ENCODE data around the gene CXCR5.

Gene CXCR5

DNA sequence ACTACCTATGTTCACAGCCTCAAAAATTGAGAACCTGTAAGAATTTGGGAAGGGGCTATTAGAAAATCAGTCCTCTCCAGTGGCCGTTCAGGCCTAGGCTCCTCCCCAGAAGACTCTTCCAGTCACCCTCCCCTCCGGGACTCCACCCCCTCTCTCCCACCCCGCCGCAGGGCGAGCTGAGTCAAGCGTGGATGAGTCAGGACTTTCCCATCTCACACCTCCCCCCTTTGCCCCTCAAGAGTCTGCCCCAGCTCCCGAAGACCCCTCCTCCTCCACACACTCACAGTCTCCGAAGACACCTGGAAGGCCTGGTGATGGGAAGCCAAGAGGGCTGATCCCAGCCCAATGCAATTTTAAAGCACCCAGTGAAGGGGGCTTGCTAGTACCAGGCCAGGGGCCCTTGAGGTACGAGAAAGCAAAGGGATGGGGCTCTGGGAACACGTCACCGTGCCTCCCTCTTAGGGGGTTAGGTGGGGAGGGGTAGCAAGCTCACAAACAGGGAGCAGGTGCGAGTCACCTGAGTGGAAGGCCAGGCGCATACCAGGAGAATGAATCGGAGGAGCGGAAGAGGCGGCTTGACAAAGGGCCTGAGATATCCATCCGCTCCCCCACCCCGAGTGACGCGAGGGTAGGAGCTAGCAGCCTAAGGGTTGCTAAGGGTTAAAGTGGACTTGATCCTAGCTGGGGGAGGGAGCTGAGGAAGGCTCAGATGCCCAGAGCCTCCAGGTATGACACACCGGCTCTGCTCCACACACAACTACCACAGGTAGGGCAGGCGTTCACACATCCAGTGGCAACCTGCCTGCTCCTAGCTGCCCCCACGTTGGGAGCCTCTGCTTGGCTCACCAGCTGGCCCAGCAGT is 28.4 kb downstream of the CXCR5 start (continued):
- TF ChIP-seq ZNF555 (tag by site-specific recombination; conservative IDR thresholded peaks at IDR 0.05) = no peak
- no peak for TF ChIP-seq ZNF626 (tag by site-specific recombination; IDR thresholded peaks at IDR 0.05)
- TF ChIP-seq, protein P1, sequence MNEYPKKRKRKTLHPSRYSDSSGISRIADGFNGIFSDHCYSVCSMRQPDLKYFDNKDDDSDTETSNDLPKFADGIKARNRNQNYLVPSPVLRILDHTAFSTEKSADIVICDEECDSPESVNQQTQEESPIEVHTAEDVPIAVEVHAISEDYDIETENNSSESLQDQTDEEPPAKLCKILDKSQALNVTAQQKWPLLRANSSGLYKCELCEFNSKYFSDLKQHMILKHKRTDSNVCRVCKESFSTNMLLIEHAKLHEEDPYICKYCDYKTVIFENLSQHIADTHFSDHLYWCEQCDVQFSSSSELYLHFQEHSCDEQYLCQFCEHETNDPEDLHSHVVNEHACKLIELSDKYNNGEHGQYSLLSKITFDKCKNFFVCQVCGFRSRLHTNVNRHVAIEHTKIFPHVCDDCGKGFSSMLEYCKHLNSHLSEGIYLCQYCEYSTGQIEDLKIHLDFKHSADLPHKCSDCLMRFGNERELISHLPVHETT (tag by site-specific recombination; IDR thresholded peaks at IDR 0.05) = no peak
- TF ChIP-seq ZNF266 (tag by site-specific recombination; IDR thresholded peaks at IDR 0.05; ENCODE audit: low read depth) = no peak
- no peak for TF ChIP-seq ZNF785 (tag by site-specific recombination; IDR thresholded peaks at IDR 0.05)
- no peak for TF ChIP-seq ZNF133 (tag by site-specific recombination; IDR thresholded peaks at IDR 0.05)
- no peak; the same call in 1 of the 2 replicates for TF ChIP-seq ZEB2 (tag by site-specific recombination; IDR thresholded peaks at IDR 0.05)
- no peak for TF ChIP-seq FEZF1 (tag by site-specific recombination; IDR thresholded peaks at IDR 0.05)
- no peak for TF ChIP-seq ZNF529 (tag by site-specific recombination; IDR thresholded peaks at IDR 0.05; ENCODE audit: insufficient replicate concordance)
- TF ChIP-seq, protein P2, sequence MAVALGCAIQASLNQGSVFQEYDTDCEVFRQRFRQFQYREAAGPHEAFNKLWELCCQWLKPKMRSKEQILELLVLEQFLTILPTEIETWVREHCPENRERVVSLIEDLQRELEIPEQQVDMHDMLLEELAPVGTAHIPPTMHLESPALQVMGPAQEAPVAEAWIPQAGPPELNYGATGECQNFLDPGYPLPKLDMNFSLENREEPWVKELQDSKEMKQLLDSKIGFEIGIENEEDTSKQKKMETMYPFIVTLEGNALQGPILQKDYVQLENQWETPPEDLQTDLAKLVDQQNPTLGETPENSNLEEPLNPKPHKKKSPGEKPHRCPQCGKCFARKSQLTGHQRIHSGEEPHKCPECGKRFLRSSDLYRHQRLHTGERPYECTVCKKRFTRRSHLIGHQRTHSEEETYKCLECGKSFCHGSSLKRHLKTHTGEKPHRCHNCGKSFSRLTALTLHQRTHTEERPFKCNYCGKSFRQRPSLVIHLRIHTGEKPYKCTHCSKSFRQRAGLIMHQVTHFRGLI (tag by site-specific recombination; IDR thresholded peaks at IDR 0.05) = no peak
- TF ChIP-seq, protein P3, sequence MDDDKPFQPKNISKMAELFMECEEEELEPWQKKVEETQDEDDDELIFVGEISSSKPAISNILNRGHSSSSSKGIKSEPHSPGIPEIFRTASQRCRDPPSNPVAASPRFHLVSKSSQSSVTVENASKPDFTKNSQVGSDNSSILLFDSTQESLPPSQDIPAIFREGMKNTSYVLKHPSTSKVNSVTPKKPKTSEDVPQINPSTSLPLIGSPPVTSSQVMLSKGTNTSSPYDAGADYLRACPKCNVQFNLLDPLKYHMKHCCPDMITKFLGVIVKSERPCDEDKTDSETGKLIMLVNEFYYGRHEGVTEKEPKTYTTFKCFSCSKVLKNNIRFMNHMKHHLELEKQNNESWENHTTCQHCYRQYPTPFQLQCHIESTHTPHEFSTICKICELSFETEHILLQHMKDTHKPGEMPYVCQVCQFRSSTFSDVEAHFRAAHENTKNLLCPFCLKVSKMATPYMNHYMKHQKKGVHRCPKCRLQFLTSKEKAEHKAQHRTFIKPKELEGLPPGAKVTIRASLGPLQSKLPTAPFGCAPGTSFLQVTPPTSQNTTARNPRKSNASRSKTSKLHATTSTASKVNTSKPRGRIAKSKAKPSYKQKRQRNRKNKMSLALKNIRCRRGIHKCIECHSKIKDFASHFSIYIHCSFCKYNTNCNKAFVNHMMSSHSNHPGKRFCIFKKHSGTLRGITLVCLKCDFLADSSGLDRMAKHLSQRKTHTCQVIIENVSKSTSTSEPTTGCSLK (tag by site-specific recombination; IDR thresholded peaks at IDR 0.05) = no peak

DNA sequence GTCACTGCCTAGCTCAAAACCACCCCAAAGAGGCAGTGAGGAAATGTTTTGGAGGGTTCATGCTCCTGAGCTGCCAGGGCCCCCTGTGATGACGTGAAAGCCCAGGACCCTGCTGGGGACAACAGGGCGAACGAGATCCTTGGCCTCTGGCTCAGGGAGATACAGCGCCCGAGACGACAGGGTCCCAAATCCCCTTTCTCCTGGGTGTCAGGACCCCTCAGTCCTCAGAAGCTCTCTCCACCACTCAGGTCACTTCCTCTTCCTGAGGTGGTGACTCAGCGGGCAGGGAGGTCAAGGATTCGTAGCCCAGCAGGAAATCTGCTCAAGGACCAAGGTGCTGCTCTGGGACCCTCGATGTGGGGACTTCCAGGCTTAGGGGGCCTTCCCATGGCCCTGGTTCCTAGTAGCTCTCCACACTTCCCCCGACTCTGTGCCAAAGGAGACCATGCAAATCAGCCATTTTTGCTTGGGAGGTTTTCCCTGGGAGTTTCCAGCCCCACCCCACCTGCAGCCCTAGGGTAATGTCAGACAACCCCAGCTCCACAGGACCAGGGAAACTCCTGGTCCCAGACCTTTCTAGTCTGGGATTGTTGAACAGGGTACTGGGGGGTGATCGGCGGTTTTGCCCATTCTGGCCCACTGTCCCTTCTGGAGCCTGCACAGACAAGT is 29.2 kb downstream of the CXCR5 start:
- CTCF ChIA-PET = interaction anchor here (6.9 kb wide), 1 partner anchor 16 kb away, joined by 196 read pairs; the partner anchor contains the start of gene BCL9L
- Histone ChIP-seq H3K4me3 (ENCODE audit: low read depth, low read length) (no peak overlapping the region), H3K9me3 (ENCODE audit: control insufficient read depth, insufficient read depth, low read depth, low read length) (no peaks in the 10 kb centered on the region), H3K27ac (ENCODE audit: extremely low read depth, low read depth, low read length) (peak overlapping the region; percentile 7; the same call in 1 of the 2 replicates), H3K36me3 (ENCODE audit: control insufficient read depth in 2 of 2, insufficient read depth in 1 of 2, low read length in 2 of 2) (peaks cover 0 to 3% of the 10 kb centered on the region in 2 experiments; a peak in 1 of 3 replicates), H3K4me1 (ENCODE audit: control insufficient read depth, insufficient read depth, low read length) (peaks cover 17% of the 10 kb centered on the region)
- POLR2A ChIA-PET = interaction anchor here (0.9 to 6.3 kb wide), 4 partner anchors 17 to 208 kb away, joined by 3 to 96 read pairs (median 4); partner anchors contain the start of genes DDX6 and HINFP
- peak; percentile 27; the same call in 1 of the 2 replicates for TF ChIP-seq ZIC2 (tag by site-specific recombination; IDR thresholded peaks at IDR 0.05)
- no peak for TF ChIP-seq OSR2 (tag by site-specific recombination; IDR thresholded peaks at IDR 0.05)

DNA sequence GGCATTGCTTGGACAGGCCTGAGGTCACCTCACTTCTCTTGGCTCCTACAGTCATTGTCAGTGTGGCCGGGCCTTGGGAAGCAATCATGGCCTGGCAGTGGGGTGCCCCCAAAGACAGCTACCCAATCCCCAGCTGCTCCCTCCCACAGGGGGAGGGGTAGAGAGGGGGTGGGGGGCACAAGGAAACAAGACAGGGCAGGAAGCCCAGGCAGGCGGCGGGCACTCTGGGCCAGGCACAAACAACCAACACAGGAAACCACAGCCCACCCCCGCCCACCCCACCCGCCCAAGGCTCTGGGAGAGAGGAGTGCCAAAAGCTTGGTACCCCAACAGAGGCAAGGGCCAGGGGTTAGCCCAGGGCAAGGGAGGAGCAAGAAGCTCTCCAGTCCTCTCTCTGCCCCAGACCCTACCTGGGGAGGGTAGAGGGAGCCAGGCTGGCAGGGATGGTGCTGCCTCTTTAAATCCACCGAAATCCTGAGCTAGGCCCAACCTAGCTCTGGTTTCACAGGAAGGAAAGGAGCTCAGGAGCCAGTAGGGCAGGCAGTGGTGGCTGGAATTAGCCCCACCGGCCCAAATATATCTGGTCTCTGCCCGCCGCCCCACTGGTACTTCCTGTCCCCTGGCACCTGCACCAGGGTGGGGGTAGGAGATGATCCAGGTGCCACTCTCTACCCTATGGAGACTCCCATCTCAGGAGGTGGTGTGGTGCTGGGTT is 29.9 kb downstream of the CXCR5 start:
- CTCF ChIA-PET = interaction anchor here (6.9 kb wide), 1 partner anchor 15 kb away, joined by 196 read pairs; the partner anchor contains the start of gene BCL9L
- POLR2A ChIA-PET = interaction anchor here (2.3 to 6.3 kb wide), 2 partner anchors 17 to 121 kb away, joined by 5 to 96 read pairs; no protein-coding TSS in a partner anchor
- Histone ChIP-seq H3K36me3 (ENCODE audit: control insufficient read depth in 2 of 2, insufficient read depth in 1 of 2, low read length in 2 of 2) (no peaks in the 10 kb centered on the region), H3K9me3 (ENCODE audit: control insufficient read depth, insufficient read depth, low read depth, low read length) (no peaks in the 10 kb centered on the region), H3K27ac (ENCODE audit: extremely low read depth, low read depth, low read length) (no peak overlapping the region), H3K4me1 (ENCODE audit: control insufficient read depth, insufficient read depth, low read length) (peaks cover 17% of the 10 kb centered on the region), H3K4me3 (ENCODE audit: low read depth, low read length) (no peak overlapping the region)
- TF ChIP-seq ZNF302 (tag by site-specific recombination; IDR thresholded peaks at IDR 0.05; ENCODE audit: low read depth) = no peak
- TF ChIP-seq, protein P4, sequence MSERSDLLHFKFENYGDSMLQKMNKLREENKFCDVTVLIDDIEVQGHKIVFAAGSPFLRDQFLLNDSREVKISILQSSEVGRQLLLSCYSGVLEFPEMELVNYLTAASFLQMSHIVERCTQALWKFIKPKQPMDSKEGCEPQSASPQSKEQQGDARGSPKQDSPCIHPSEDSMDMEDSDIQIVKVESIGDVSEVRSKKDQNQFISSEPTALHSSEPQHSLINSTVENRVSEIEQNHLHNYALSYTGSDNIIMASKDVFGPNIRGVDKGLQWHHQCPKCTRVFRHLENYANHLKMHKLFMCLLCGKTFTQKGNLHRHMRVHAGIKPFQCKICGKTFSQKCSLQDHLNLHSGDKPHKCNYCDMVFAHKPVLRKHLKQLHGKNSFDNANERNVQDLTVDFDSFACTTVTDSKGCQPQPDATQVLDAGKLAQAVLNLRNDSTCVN (tag by site-specific recombination; optimal IDR thresholded peaks at IDR 0.05) = no peak
- TF ChIP-seq, protein P5, sequence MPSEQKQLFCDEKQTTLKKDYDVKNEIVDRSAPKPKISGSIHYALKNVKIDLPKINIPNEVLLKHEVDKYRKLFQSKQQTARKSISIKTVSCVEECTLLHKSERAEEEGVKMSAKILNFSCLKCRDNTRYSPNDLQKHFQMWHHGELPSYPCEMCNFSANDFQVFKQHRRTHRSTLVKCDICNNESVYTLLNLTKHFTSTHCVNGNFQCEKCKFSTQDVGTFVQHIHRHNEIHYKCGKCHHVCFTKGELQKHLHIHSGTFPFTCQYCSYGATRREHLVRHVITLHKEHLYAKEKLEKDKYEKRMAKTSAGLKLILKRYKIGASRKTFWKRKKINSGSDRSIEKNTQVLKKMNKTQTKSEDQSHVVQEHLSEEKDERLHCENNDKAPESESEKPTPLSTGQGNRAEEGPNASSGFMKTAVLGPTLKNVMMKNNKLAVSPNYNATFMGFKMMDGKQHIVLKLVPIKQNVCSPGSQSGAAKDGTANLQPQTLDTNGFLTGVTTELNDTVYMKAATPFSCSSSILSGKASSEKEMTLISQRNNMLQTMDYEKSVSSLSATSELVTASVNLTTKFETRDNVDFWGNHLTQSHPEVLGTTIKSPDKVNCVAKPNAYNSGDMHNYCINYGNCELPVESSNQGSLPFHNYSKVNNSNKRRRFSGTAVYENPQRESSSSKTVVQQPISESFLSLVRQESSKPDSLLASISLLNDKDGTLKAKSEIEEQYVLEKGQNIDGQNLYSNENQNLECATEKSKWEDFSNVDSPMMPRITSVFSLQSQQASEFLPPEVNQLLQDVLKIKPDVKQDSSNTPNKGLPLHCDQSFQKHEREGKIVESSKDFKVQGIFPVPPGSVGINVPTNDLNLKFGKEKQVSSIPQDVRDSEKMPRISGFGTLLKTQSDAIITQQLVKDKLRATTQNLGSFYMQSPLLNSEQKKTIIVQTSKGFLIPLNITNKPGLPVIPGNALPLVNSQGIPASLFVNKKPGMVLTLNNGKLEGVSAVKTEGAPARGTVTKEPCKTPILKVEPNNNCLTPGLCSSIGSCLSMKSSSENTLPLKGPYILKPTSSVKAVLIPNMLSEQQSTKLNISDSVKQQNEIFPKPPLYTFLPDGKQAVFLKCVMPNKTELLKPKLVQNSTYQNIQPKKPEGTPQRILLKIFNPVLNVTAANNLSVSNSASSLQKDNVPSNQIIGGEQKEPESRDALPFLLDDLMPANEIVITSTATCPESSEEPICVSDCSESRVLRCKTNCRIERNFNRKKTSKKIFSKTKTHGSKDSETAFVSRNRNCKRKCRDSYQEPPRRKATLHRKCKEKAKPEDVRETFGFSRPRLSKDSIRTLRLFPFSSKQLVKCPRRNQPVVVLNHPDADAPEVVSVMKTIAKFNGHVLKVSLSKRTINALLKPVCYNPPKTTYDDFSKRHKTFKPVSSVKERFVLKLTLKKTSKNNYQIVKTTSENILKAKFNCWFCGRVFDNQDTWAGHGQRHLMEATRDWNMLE (tag by site-specific recombination; conservative IDR thresholded peaks at IDR 0.05; ENCODE audit: low read depth) = no peak
- no peak for TF ChIP-seq ZFHX2 (tag by site-specific recombination; conservative IDR thresholded peaks at IDR 0.05)
